IMR-90 (cell line): ENCODE data around the gene IGF1R. TPM values are rescaled to one million over a fixed set of nuclear protein-coding genes. Genes with fewer than 3 reads are reported as not detected.

ENCODE experiments used
- ATAC-seq: fragments of 200-7000 bp; cut with Tn5 transposase; 2 replicates; pipeline ENCODE4 v1.9.1; 2020; ENCODE audit warnings: low read depth, mild to moderate bottlenecking, moderate library complexity
- BruUV-seq: library from RNA; stranded (reverse); fragments of 400-500 nt; replicated peaks from 2 replicates; lab custom pipeline; 2021; lab: Mats Ljungman, UMichigan
- CTCF ChIA-PET: fragments of 300-600 bp; formaldehyde crosslinking; extraction: SDS; loops from one replicate; lab custom pipeline; 2021; ENCODE audit warnings: antibody characterized with exemption; lab: Yijun Ruan, JAX
- POLR2A ChIA-PET: fragments of 300-600 bp; sonication (Branson Sonifier 250); formaldehyde crosslinking; loops from one replicate; lab custom pipeline; 2022; ENCODE audit warnings: antibody characterized with exemption; ENCODE audit not compliant: unreplicated experiment; lab: Charles Lee
- DNase-seq: peaks from one replicate; pipeline ENCODE4 v3.0.0; 2013
- H2AFZ ChIP-seq: replicated peaks from 2 replicates; pipeline ENCODE3; 2013; ENCODE audit warnings: low read length, mild to moderate bottlenecking; ENCODE audit not compliant: poor library complexity
- H2AK5ac ChIP-seq: 2 replicates; pipeline ENCODE4 v1.6.1; 2013; ENCODE audit warnings: low read depth, low read length, inconsistent platforms
- H2AK9ac ChIP-seq: replicated peaks from 2 replicates; pipeline ENCODE3; 2013; ENCODE audit warnings: mild to moderate bottlenecking, low read depth, low read length, moderate library complexity; ENCODE audit not compliant: poor library complexity
- H2BK120ac ChIP-seq: 2 replicates; pipeline ENCODE4 v1.6.1; 2013; ENCODE audit warnings: low read depth, low read length, inconsistent platforms
- H2BK15ac ChIP-seq: 3 replicates; pipeline ENCODE4 v1.6.1; 2013; ENCODE audit warnings: low read depth, low read length, inconsistent platforms
- H2BK20ac ChIP-seq: 2 replicates; pipeline ENCODE4 v1.6.1; 2013; ENCODE audit warnings: low read depth, mild to moderate bottlenecking, inconsistent platforms, low read length, moderate library complexity
- H2BK5ac ChIP-seq: 2 replicates; pipeline ENCODE4 v1.6.1; 2013; ENCODE audit warnings: mild to moderate bottlenecking, low read depth, low read length, inconsistent platforms; ENCODE audit not compliant: poor library complexity, severe bottlenecking
- H3K14ac ChIP-seq: replicated peaks from 2 replicates; pipeline ENCODE4 v1.6.1; 2013; ENCODE audit warnings: low read depth, low read length, inconsistent platforms
- H3K18ac ChIP-seq: 2 replicates; pipeline ENCODE4 v1.6.1; 2013; ENCODE audit warnings: low read depth, low read length, control low read depth
- H3K23ac ChIP-seq: 2 replicates; pipeline ENCODE4 v1.6.1; 2013; ENCODE audit warnings: low read depth, low read length, inconsistent platforms
- H3K27ac ChIP-seq: 2 replicates; pipeline ENCODE4 v1.5.1; 2013; ENCODE audit warnings: mild to moderate bottlenecking, control low read depth, low read length; ENCODE audit not compliant: insufficient read depth
- H3K27me3 ChIP-seq: 2 replicates; pipeline ENCODE4 v1.6.1; 2013; ENCODE audit warnings: low read length; ENCODE audit not compliant: control insufficient read depth, insufficient read depth
- H3K36me3 ChIP-seq: 2 replicates; pipeline ENCODE4 v1.6.1; 2013; ENCODE audit warnings: low read length, mixed read lengths; ENCODE audit not compliant: control insufficient read depth, insufficient read depth
- H3K4ac ChIP-seq: 2 replicates; pipeline ENCODE4 v1.6.1; 2013; ENCODE audit warnings: low read depth, low read length, inconsistent platforms
- H3K4me1 ChIP-seq: 2 replicates; pipeline ENCODE4 v1.6.1; 2013; ENCODE audit warnings: low read length, mixed read lengths; ENCODE audit not compliant: control insufficient read depth, insufficient read depth
- H3K4me2 ChIP-seq: 2 replicates; pipeline ENCODE4 v1.6.1; 2013; ENCODE audit warnings: low read depth, mild to moderate bottlenecking, control low read depth, low read length, moderate library complexity
- H3K4me3 ChIP-seq: 2 replicates; pipeline ENCODE4 v1.5.1; 2013; ENCODE audit warnings: low read depth, mild to moderate bottlenecking, control low read depth, low read length, moderate library complexity; ENCODE audit not compliant: insufficient read depth
- H3K56ac ChIP-seq: 2 replicates; pipeline ENCODE4 v1.6.1; 2013; ENCODE audit warnings: low read length, inconsistent platforms; ENCODE audit not compliant: insufficient read depth; ENCODE audit errors: extremely low read depth
- H3K79me1 ChIP-seq, 2 experiments: 2 replicates each; pipeline ENCODE4 v1.6.1; 2013; ENCODE audit warnings: low read length in 2 of 2, inconsistent platforms in 1 of 2, low read depth in 1 of 2
- H3K9ac ChIP-seq: 2 replicates; pipeline ENCODE4 v1.6.1; 2013; ENCODE audit warnings: low read depth, low read length, control low read depth
- H3K9me1 ChIP-seq: 2 replicates; pipeline ENCODE4 v1.6.1; 2013; ENCODE audit warnings: low read length, inconsistent platforms; ENCODE audit not compliant: insufficient read depth
- H3K9me3 ChIP-seq: 2 replicates; pipeline ENCODE4 v1.6.1; 2013; ENCODE audit warnings: low read length; ENCODE audit not compliant: control insufficient read depth, insufficient read depth
- H4K20me1 ChIP-seq: 2 replicates; pipeline ENCODE4 v1.6.1; 2013; ENCODE audit warnings: low read length, inconsistent platforms; ENCODE audit not compliant: insufficient read depth
- H4K5ac ChIP-seq: 2 replicates; pipeline ENCODE4 v1.6.1; 2013; ENCODE audit warnings: mild to moderate bottlenecking, low read depth, low read length, control low read depth
- H4K8ac ChIP-seq, 2 experiments: 2 replicates each; pipeline ENCODE4 v1.6.1; 2013; ENCODE audit warnings: low read depth in 2 of 2, low read length in 2 of 2, control low read depth in 1 of 2, inconsistent platforms in 1 of 2
- H4K91ac ChIP-seq: 2 replicates; pipeline ENCODE4 v1.6.1; 2013; ENCODE audit warnings: low read depth, low read length, inconsistent platforms; ENCODE audit not compliant: insufficient read depth
- MXI1 ChIP-seq: IDR thresholded peaks from 2 replicates; pipeline ENCODE4 v1.6.1; 2012; ENCODE audit warnings: low read depth, mild to moderate bottlenecking, low read length, moderate library complexity, borderline replicate concordance
- RAD21 ChIP-seq: IDR thresholded peaks from 2 replicates; pipeline ENCODE4 v1.6.1; 2012; ENCODE audit warnings: low read length, improper control_type of control experiment
- WGBS, 2 experiments: methylation state at CpG; one replicate each; pipeline versions ENCODE4 v1.1.5 to v1.1.7; 2013; ENCODE audit warnings: missing lambda C conversion rate in 2 of 2; ENCODE audit not compliant: insufficient read length in 1 of 2; ENCODE audit errors: extremely low coverage in 2 of 2; 5-methylcytosine and 5-hydroxymethylcytosine counted together
- dilution Hi-C: fragments of 300-500 bp; cut with HindIII; formaldehyde crosslinking; loops from one replicate; pipeline ENCODE4 v1.14.3; 2018; ENCODE audit warnings: low sequenced_read_pairs; ENCODE audit not compliant: unreplicated experiment
- in situ Hi-C: fragments of 300-500 bp; cut with MboI; formaldehyde crosslinking; loops from 3 replicates; pipeline ENCODE4 v1.14.3; 2019; ENCODE audit warnings: low sequenced_read_pairs, inconsistent platforms, mixed read lengths
- intact Hi-C: fragments of 100-400 bp; cut with micrococcal nuclease; formaldehyde crosslinking; loops from 2 replicates; pipeline ENCODE4 v1.10.0; 2022
- polyA plus RNA-seq, 3 experiments: library from polyadenylated mRNA; depleted of rRNA; stranded (reverse); fragments of >200 nt; gene quantifications; 2 replicates each; pipeline ENCODE4 v1.2.3, GENCODE V29; 2012; ENCODE audit warnings: low replicate concordance in 1 of 3
- total RNA-seq: library from RNA; depleted of rRNA; stranded (reverse); fragments of >200 nt; gene quantifications from 2 replicates; pipeline ENCODE4 v1.2.3, GENCODE V29; 2012

Gene IGF1R
- total and polyA plus RNA-seq, 2 of the 4 experiments (the other 2 are of a cell fraction): 24.0 to 24.9 TPM

GRCh38 chr15:98943601-98944151, 295.3 kb downstream of the IGF1R start:
- Histone ChIP-seq H4K20me1 (peaks cover 12% of the 10 kb centered on the region; the same call in 1 of the 2 replicates), H3K4me2 (no peak overlapping the region), H3K9me1 (peaks cover 26% of the 10 kb centered on the region), H3K9me3 (no peaks in the 10 kb centered on the region), H2BK15ac (no peak overlapping the region), H2BK5ac (peak overlapping the region; percentile 40), H3K14ac (peak overlapping the region; percentile 69; the same call in 1 of the 2 replicates), H3K27me3 (no peaks in the 10 kb centered on the region), H3K9ac (no peak overlapping the region; the same call in 1 of the 2 replicates), H3K79me1 (peaks cover 12 to 59% of the 10 kb centered on the region in 2 experiments; a peak in 3 of 4 replicates), H3K18ac (no peak overlapping the region), H3K36me3 (peaks cover 57% of the 10 kb centered on the region), H3K4me1 (peaks cover 17% of the 10 kb centered on the region), H4K5ac (no peak overlapping the region), H3K4me3 (no peak overlapping the region), H3K23ac (peak overlapping the region; percentile 44), H3K56ac (no peak overlapping the region), H4K8ac (peak overlapping the region in 1 of 2 experiments; percentile 55; a peak in 1 of 4 replicates), H2AFZ (no peak overlapping the region), H2AK9ac (peak overlapping the region; percentile 55), H2BK20ac (peak overlapping the region; percentile 44; the same call in 1 of the 2 replicates), H3K4ac (peak overlapping the region; percentile 70), H4K91ac (0 out of 2 replicates have a peak overlapping the region, but pooled peaks have one; percentile 60), H2BK120ac (peak overlapping the region; percentile 52; the same call in 1 of the 2 replicates), H2AK5ac (peak overlapping the region; percentile 62; the same call in 1 of the 2 replicates), H3K27ac (peak overlapping the region; percentile 24)
- WGBS, 2 experiments: 29% methylated on average over 3 of the region's 6 CpGs; no CpG with 5 or more reads in 1 of the 2 experiments
- in situ Hi-C loops (no loop called here), intact Hi-C loops (loop anchor here (5.0 kb wide), 1 partner anchor 114 kb away; no protein-coding TSS in a partner anchor), dilution Hi-C loops (loop anchor here (25.0 kb wide), 1 partner anchor 119 kb away; no protein-coding TSS in a partner anchor)
- ATAC-seq (peak; percentile 76), DNase-seq (peak; percentile 65)
- TF ChIP-seq MXI1 (no peak), RAD21 (peak; percentile 9; the same call in 1 of the 2 replicates)
- ChIA-PET POLR2A (no interaction called here), CTCF (interaction anchor here (0.7 to 0.8 kb wide), 2 partner anchors 43 to 136 kb away, joined by 3 to 5 read pairs; no protein-coding TSS in a partner anchor)
- BruUV-seq: no TSS peak
